ENCODE measurements around the gene BTG2. TPM values are rescaled to one million over a fixed set of nuclear protein-coding genes. Genes with fewer than 3 reads are reported as not detected.
A peak's percentile ranks its signal among the peaks of the same experiment; 100 is the strongest.

Gene BTG2
- total RNA-seq, 4 donors from 2014 or later = 45.0 to 129 (median 58.8) TPM

- no peaks in the 10 kb centered on the region for H3K27me3 ChIP-seq
- peak overlapping the region in 3 of 4 donors; percentile 5 to 77 (median 63) for H3K27ac ChIP-seq
- peaks cover 4 to 13% (median 7%) of the 10 kb centered on the region in 4 donors for H3K4me1 ChIP-seq
- no peaks in the 10 kb centered on the region for H3K9me3 ChIP-seq
- H3K4me3 ChIP-seq = no peak overlapping the region
- DNase-seq = no peak
- TF ChIP-seq POLR2A (IDR thresholded peaks at IDR 0.05) (no peak), CTCF (IDR thresholded peaks at IDR 0.05) (no peak)
- H3K36me3 ChIP-seq = no peaks in the 10 kb centered on the region
Measured at GRCh38 chr1:203300441-203301330, 4.6 kb upstream of the BTG2 start.

GRCh38 chr1:203301331-203301668 lies 4.0 kb upstream of the BTG2 start:
- Histone ChIP-seq H3K4me1 (peaks cover 4 to 13% (median 7%) of the 10 kb centered on the region in 4 donors), H3K27ac (peak overlapping the region in 3 of 4 donors; percentile 5 to 77 (median 63)), H3K36me3 (no peaks in the 10 kb centered on the region), H3K27me3 (no peaks in the 10 kb centered on the region), H3K4me3 (no peak overlapping the region), H3K9me3 (no peaks in the 10 kb centered on the region)
- TF ChIP-seq POLR2A (IDR thresholded peaks at IDR 0.05) (no peak), CTCF (IDR thresholded peaks at IDR 0.05) (no peak)
- DNase-seq = no peak

- peak in 1 of 2 donors; percentile 36 for TF ChIP-seq POLR2A (IDR thresholded peaks at IDR 0.05)
- no peak for TF ChIP-seq CTCF (IDR thresholded peaks at IDR 0.05)
- H3K9me3 ChIP-seq = no peaks in the 10 kb centered on the region
- peak in 2 of 3 donors; percentile 67 to 79 for DNase-seq
- no peak overlapping the region for H3K4me3 ChIP-seq
- peaks cover 4 to 19% (median 7%) of the 10 kb centered on the region in 4 donors for H3K4me1 ChIP-seq
- H3K27me3 ChIP-seq = no peaks in the 10 kb centered on the region
- peaks cover 0 to 8% (median 0%) of the 10 kb centered on the region in 3 donors for H3K36me3 ChIP-seq
- H3K27ac ChIP-seq = peak overlapping the region in 2 of 4 donors; percentile 4 to 62
Measured at GRCh38 chr1:203302456-203302855, 2.9 kb upstream of the BTG2 start.

- H3K4me1 ChIP-seq = peaks cover 4 to 23% (median 7%) of the 10 kb centered on the region in 4 donors
- H3K4me3 ChIP-seq = no peak overlapping the region
- peaks cover 0 to 12% (median 0%) of the 10 kb centered on the region in 3 donors for H3K36me3 ChIP-seq
- no peak for DNase-seq
- no peaks in the 10 kb centered on the region for H3K27me3 ChIP-seq
- H3K9me3 ChIP-seq = no peaks in the 10 kb centered on the region
- no peak for TF ChIP-seq CTCF (IDR thresholded peaks at IDR 0.05)
- no peak for TF ChIP-seq POLR2A (IDR thresholded peaks at IDR 0.05)
- H3K27ac ChIP-seq = peak overlapping the region in 2 of 4 donors; percentile 4 to 50
Measured at GRCh38 chr1:203302894-203303293, 2.4 kb upstream of the BTG2 start.

GRCh38 chr1:203304391-203304918 lies 864 bp upstream of the BTG2 start:
- peaks cover 0 to 28% (median 0%) of the 10 kb centered on the region in 3 donors for H3K36me3 ChIP-seq
- no peak for TF ChIP-seq CTCF (IDR thresholded peaks at IDR 0.05)
- no peak for TF ChIP-seq POLR2A (IDR thresholded peaks at IDR 0.05)
- H3K27ac ChIP-seq = peak overlapping the region; percentile 97 to 100 (median 98)
- DNase-seq = peak in 1 of 3 donors; percentile 61
- H3K4me3 ChIP-seq = peak overlapping the region; percentile 90 to 98 (median 97)
- H3K4me1 ChIP-seq = peaks cover 7 to 39% (median 12%) of the 10 kb centered on the region in 4 donors
- no peaks in the 10 kb centered on the region for H3K9me3 ChIP-seq
- no peaks in the 10 kb centered on the region for H3K27me3 ChIP-seq
